GM20431 (cell line): Measurements from ENCODE around the gene DCHS1.
"Not testable (repeated sequence)": the region's sequence is repeated elsewhere in the genome, so short reads cannot be mapped to it uniquely, and the experiment has no call there.

Experiments
- in situ Hi-C: fragments of 300-500 bp; cut with MseI, MboI; formaldehyde crosslinking; loops from one replicate; pipeline ENCODE4 v1.15.0; 2020; ENCODE audit warnings: low sequenced_read_pairs; ENCODE audit not compliant: unreplicated experiment

DCHS1 gene, protein sequence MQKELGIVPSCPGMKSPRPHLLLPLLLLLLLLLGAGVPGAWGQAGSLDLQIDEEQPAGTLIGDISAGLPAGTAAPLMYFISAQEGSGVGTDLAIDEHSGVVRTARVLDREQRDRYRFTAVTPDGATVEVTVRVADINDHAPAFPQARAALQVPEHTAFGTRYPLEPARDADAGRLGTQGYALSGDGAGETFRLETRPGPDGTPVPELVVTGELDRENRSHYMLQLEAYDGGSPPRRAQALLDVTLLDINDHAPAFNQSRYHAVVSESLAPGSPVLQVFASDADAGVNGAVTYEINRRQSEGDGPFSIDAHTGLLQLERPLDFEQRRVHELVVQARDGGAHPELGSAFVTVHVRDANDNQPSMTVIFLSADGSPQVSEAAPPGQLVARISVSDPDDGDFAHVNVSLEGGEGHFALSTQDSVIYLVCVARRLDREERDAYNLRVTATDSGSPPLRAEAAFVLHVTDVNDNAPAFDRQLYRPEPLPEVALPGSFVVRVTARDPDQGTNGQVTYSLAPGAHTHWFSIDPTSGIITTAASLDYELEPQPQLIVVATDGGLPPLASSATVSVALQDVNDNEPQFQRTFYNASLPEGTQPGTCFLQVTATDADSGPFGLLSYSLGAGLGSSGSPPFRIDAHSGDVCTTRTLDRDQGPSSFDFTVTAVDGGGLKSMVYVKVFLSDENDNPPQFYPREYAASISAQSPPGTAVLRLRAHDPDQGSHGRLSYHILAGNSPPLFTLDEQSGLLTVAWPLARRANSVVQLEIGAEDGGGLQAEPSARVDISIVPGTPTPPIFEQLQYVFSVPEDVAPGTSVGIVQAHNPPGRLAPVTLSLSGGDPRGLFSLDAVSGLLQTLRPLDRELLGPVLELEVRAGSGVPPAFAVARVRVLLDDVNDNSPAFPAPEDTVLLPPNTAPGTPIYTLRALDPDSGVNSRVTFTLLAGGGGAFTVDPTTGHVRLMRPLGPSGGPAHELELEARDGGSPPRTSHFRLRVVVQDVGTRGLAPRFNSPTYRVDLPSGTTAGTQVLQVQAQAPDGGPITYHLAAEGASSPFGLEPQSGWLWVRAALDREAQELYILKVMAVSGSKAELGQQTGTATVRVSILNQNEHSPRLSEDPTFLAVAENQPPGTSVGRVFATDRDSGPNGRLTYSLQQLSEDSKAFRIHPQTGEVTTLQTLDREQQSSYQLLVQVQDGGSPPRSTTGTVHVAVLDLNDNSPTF (N-terminal part only)

DNA sequence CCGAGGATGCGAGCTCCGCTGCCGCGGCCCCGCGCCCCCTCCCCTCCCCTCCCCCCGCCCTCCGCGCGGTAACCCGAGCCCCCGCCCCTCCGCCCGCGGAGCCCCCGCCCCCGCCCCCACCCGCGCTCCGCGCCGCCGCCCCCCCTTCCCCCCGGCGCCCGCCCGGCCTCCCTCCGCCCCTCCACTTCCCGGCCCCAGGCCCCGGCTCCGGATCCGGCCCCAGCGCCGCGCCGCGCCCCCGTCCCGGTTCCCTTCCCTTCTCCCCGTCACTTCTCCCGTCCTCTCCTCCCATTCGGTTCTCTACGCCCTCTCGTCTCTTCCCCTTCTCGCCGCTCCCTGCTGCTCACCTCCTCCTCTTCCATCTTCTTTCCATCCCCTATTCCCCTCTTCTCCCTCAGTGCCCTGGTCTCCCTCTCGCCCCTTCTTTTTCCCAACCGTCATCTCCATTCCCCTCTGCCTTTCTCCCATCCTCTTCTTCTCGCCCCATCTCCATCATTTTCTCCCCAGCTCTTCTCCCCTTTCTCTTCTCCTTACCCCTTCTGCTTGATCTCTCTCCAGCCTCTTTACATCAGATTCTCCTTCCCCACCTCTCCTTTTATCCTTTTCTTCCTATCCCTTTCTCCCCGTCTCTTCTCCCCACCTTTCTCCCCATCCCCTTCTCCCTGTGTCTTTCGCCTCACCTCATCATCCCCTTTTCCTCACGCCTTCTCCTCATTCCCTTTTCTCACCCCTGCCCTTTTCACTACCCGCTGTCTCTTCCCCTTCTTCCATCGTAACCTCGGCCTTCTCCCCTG is at the start of gene DCHS1:
DCHS1 (minus strand) TSS at position 20 of the 794 bp plus-strand sequence. CDS start 14,196 bp downstream, outside the sequence.
- in situ Hi-C loops: no loop called here

DNA sequence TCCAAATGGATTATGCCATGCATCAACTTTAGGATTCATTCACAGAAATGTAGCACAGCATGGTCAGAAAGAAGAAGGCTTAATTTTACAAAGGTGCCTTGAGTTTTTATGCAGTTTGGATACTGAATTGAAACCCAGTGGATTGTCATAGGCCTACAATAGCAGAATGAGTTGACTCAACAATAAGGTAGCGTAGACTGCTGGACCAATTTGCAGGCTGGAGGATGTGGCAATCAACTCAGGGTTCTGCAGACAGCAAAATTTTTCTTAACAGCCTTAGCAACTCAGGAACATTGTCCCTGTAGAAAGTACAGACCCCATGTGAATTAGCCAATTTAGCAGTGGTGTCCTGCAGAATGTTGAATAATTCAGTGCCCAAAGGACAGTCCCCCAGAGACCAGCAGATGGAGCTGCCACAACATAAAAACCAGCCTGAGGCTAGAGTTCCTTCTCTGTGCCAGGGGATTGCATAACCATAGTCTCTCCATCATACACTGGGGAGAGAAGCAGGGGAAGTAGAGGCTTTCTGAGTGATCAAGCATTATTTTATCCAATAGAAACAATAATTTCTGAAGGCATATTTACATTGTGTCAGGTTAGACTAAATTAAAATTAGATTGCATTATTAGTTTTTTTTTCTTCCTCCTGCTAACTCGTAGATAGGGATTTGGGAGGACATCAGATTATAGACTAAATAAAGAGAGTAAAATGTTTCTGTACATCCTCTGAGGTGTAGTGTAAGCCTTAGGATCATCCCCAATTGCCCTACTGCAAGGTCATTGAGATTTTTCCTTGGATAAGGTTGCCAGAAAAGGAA is 47.8 kb upstream of the DCHS1 start:
- in situ Hi-C loops: no loop called here

DNA sequence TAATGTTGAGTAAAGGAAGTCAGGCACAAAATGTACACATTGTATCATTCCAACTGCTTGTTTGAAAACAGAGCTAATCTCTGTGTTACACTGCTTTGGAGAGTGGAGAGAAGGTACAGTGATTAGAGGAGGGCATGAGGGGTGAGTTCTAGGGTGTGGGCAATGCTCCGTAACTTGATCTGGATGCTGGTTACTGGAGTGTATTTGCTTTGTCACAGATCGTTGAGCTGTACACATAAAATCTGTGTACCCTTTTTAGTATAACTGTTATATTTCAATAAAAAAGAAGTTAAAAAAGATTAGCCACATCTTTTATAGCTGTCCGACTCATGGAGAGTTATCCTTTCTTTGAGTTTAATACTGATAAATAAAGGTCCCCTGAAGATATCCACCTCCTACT is 46.3 kb upstream of the DCHS1 start:
- in situ Hi-C loops: not testable (repeated sequence)

DNA sequence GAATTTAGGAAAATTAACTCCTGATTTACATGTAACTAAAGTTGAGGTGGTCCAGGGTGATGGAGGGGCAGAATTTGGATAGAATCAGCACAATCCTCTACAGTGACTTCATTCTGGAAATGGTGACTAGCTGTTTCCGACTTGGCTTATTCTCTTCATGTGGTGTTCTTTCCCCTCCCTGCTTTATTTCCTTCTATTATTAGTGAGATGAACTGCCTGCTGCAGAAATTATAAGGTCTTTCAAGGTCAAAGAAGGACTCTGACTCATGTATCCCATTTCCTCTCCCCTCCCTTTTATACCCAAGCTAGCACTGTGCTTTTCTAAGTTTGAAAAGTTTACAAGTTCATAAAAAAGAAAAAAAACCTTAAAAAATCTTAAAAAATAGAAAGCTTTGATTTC is 39.8 kb upstream of the DCHS1 start:
- in situ Hi-C loops: no loop called here

DNA sequence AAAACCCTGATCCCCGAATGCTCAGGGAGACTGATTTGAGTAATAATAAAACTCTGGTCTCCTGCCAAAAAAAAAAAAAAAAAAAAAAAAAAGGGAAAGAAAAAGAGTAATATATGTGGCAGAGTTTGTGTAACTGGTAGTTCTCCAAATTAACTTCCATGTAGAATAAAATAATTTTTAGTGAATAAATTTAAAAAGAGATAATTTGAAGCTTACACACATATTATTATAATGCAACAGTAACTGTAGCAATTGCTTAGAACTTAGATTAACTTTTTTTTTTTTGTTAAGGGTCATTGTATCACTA is 38.6 kb upstream of the DCHS1 start:
- in situ Hi-C loops: no loop called here

DNA sequence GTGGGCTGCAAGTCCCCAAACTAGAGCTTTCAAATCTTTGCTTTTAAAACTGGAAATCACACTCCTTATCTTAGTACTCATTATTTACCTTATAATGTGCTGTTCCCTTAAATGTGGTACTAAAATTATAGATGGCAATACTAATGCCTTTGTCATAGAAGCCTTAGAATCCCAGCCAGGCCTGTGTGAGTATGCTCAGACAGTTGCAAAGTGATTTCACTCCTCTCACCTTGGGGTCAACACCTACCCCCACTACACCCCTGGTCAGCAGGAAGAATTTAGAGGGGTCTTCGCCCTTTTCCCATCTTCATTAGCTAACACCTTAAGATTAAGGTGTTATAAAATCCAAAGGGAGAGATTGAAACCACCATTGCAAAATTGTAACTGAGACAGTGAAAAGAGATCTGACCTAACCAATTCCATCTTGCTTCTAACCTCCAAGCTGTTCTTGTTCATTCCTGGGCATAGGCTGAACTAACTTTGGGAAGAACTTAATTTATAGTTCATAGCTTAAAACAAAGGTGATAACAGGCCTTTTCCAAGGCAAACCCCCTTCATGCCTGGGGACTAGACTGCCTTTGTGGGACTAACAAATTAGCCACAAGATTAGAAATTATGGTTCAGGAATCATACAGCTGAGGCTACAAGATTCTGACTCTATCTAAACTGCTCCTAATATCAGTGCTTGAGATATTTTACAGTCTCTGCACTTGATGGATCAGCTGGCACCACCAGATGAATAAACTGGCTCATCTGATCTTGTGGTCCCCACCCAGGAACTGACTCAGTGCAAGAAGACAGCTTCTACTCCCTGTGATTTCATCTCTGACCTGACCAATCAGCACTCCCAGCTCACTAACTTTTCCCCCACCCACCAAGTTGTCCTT is 38.0 kb upstream of the DCHS1 start:
- in situ Hi-C loops: no loop called here

DNA sequence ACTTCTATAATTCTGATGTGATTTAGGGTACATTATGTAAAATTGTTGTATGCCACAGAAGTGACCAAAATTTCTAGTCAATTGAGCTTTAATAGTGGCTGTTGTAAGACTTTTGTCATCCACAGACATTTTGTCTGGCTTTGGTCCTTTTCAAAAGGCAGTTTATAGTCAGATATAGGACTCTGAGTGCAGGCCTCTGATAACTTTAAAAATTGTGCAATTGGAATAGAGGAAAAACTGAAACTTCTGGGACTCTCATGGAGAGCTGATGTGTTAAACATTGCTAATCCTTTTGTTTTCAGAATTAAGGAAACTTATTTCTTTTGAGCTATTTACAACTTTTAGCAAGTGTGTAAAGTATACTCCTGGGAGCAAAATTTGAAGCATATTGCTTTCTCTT is 36.5 kb upstream of the DCHS1 start:
- in situ Hi-C loops: no loop called here

DNA sequence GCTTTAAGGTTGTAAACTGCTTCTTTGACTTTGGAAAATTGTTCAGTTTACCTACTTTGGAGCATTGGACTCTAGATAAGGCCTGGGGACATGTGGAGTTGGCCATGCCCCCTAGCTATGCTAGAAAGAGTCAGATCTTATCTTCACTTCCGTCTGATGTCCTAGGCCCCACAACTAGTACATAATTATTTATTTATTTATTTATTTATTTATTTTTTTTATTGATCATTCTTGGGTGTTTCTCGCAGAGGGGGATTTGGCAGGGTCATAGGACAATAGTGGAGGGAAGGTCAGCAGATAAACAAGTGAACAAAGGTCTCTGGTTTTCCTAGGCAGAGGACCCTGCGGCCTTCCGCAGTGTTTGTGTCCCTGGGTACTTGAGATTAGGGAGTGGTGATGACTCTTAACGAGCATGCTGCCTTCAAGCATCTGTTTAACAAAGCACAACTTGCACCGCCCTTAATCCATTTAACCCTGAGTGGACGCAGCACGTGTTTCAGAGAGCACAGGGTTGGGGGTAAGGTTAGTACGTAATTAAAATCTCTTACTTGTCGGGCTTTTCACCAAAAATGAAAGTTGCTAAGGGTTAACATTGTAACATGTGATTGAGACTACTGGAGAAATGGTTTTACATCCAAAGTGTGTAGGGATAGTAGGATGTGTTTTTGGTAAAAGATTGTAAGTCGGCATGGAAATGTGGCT is 35.0 kb upstream of the DCHS1 start:
- in situ Hi-C loops: not testable (repeated sequence)

DNA sequence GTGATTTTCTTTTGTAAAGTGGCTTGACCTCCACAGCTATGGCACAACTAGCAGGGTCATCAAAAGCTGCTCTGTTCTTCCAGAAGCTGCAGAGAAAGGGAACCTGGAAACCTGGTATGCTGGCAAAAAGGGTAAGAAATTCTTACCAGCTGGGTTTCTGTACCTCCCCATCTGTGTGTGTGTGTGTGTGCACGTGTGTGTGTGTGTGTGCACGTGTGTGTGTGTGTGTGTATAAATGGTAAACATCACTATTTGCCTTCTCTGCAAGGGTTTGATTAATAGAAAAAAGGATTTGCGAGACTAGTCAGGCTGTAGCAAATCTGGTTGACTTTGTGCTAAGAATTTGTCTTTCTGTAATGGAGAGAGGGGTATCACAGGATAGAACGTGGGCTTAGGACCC is 32.3 kb upstream of the DCHS1 start:
- in situ Hi-C loops: no loop called here

DNA sequence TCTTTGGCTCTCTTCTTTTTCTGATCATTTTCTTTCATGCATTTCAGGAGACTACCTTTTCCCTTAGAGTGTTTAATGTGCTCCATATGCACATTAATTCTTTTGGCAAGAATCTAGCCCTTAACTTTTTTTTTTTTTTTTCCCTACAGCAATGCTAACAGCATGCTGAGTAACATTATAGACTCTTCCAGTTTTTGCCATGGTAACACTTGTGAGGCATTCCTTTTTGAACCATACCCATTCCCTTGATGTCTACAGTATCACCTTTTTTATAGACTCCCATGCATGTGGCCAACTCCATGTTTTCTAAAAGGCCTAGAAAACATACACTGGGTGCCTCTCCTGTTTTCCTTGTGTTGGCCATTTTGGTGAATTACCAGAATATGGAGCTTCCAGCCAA is 30.4 kb upstream of the DCHS1 start:
- in situ Hi-C loops: no loop called here

DNA sequence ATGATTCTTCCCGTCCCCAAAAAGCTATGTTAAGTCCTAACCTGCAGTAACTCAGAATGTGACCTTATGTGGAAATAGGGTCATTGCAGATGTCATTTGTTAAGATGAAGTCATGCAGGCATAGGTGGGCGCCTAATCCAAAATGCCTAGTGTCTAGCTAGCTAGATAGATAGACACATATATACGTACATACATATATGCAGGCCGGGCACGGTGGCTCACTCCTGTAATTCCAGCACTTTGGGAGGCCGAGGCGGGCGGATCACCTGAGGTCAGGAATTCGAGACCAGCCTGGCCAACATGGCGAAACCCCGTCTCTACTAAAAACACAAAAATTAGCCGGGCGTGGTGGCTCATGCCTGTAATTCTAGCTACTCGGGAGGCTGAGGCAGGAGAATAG is 28.5 kb upstream of the DCHS1 start:
- in situ Hi-C loops: not testable (repeated sequence)

DNA sequence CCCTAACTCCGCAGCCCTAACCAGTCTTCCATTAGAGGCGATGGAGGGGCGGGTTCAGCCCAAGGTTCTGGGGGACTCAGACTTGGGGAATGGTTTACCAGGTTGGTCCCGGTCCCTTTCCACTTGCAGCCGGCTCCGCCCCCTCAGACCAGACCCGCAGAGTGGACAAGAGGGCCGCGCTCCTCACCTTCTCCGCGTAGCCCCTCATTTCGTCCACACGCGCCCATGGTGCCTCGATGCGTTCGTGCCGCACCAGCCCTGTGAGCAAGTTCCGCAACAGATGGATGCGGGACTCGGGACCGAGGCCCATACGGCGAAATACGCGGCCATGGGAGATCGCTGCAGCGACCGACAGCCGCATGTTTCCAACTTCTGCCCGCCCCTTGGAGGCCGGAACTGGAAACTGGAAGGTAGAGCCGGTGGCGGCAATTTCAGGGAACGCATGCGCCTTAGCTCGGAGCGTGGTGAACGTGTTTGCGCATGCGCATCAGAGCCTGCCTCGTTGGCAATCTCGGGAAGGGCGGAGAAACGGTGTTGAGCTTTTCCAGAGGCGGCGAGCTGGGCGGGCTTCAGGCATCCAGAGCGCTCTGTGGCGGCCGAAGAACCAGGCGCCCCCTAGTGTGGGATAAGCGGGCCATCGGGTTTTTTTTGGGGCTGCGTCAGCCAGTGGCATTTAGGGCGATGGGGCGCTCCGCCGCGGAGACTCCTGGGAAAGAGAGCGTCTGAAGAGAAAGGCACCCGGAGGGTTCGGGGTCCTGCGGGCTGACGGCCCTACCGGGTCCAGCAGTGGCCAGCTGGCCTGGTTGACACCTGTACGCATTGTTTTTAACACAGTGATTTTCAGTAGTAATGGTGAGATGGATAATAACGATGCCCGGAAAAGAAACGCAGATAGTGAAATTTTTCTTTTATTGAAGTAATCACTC is 27.6 kb upstream of the DCHS1 start, which contains the start of gene MRPL17:
MRPL17 (minus strand) TSS at position 405 of the 926 bp plus-strand sequence; CDS start at position 361, 44 bp downstream.
- in situ Hi-C loops: no loop called here

DNA sequence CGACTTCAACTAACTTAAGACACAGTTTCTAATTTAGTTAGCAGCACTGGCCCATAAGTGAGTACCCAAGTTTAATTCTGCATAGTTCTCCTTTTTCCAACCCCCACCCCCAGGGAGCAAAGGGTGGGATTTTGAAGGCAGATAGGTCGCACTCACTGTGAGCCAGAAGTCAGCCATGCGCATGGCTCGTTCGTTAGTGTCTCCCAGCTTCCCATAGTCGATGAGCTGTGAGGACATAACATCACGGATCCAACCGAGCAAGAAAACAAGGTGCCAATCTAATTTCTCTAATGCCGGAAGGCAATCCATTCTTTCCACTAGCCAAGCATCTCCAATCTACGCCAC is 27.0 kb upstream of the DCHS1 start:
- in situ Hi-C loops: no loop called here

DNA sequence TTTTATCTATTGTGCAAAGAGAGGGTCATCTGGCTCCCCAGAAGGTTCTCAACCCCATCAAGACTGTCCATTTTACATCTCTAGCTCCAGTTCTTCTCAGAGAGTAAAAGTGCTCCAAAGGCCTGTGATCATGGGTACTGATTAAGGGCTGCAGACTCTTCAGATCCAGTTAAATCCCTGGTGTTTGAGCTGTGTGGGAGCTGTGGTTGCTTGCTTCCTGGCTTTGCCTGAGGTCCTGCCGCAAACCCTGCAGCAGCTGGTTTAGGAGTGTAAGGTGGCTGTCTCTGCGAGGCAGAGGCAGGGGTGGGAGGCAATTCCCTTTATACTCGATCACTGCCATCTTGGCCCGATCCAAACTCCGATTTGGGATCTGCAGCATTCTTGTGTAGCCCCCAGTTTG is 26.3 kb upstream of the DCHS1 start:
- in situ Hi-C loops: no loop called here

DNA sequence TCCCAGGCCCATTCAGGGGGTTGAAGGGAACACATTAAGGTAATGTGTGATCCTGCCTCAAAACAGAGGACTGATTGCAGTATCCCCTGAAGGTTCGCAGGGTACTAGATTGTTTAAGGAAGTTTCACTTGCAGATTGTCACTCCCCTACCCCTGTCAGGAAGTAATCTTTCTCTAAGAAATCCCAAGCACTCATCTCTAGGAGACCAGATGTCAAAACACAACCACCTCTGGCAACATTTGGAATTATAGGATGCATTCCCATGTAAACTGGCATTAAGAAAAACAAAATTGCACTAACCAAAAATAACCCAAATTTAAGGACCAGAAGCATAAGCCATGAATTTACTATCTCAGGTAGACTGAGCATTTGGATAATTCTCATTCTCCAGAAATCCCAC is 25.9 kb upstream of the DCHS1 start:
- in situ Hi-C loops: no loop called here

DNA sequence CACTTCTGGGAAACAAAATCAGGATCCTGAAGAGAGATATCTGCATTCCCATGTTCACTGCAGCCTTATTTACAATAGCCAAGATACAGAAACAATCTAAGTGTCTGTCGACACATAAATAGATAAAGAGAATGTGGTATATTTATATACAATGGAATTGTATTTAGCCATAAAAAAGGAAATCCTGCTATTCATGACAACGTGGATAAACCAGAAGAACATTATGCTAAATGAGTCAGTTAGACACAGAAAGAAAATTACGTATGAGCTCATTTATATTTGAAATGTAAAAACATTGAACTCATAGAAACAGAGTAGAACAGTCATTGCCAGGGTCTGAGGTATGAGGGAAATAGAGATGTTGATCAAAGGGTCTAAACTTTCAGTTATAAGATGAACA is 21.4 kb upstream of the DCHS1 start:
- in situ Hi-C loops: no loop called here

DNA sequence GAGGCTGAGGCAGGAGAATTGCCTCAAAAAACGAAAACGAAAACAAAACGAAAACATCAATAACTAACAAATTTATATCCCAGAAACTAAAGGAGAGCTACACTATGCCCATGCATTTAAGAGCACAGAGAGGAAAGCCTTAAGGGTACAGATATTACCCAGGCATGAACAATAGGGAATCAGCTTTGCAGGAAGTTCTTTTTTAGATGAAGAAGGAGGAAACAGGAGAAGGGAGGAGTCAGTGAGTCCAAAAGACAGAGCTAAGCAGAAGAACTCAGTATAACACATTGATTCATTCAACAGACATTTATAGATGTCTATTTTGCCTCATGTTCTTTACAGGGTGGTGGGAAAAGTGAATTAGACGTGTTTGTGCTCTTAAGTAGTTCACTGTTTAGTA is 19.3 kb upstream of the DCHS1 start:
- in situ Hi-C loops: no loop called here
